ENCODE data around the gene KIF21B.

KIF21B gene

DNA sequence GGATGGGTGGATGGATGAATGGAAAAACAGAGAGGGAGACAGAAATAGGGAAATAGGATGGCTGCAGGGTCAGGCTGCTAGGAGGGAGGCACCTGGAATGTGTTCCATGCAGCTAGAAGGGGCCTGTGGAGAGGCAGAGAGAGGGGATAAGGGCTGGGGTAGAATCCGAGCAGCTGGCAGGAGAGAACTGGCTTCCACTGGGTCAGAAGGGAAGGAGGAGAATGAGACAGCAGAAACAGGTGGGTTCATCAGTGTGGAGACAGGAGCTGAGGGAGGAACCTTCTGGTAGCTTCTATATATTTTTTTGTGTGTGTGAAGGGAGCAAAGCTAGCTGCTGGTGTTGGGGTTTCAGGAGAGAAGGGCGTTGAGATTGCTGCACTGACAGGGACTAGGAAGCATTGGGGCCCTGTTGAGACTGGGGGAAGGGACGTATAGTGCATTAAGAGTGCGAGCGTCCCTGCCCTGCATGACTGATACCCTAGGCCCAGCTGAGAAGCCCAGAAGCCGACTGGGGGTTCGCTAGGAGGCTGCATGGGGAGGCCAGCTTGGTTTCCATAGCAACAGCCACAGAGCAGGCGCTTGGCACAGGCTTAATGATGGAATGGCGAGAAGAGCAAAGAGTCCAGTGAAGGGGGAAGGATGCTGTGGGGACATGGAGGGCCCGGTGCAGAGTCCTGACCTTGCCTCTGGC is 14.8 kb upstream of the KIF21B start:
- TF ChIP-seq, protein P1, sequence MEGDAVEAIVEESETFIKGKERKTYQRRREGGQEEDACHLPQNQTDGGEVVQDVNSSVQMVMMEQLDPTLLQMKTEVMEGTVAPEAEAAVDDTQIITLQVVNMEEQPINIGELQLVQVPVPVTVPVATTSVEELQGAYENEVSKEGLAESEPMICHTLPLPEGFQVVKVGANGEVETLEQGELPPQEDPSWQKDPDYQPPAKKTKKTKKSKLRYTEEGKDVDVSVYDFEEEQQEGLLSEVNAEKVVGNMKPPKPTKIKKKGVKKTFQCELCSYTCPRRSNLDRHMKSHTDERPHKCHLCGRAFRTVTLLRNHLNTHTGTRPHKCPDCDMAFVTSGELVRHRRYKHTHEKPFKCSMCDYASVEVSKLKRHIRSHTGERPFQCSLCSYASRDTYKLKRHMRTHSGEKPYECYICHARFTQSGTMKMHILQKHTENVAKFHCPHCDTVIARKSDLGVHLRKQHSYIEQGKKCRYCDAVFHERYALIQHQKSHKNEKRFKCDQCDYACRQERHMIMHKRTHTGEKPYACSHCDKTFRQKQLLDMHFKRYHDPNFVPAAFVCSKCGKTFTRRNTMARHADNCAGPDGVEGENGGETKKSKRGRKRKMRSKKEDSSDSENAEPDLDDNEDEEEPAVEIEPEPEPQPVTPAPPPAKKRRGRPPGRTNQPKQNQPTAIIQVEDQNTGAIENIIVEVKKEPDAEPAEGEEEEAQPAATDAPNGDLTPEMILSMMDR (IDR thresholded peaks at IDR 0.05; ENCODE audit: low read depth, low read length), result no peak
- TF ChIP-seq POLR2A (IDR thresholded peaks at IDR 0.05; ENCODE audit: extremely low read depth, insufficient read length) (no peak), MAX (IDR thresholded peaks at IDR 0.05; ENCODE audit: low read depth, low read length) (no peak)
- DNase-seq (ENCODE audit: low read depth), result no peak
- H3K4me3 ChIP-seq (ENCODE audit: low read depth, low read length), result no peak overlapping the region

GRCh38 chr1:201036188-201036842 is 12.8 kb upstream of the KIF21B start:
- no peak for DNase-seq (ENCODE audit: low read depth)
- no peak overlapping the region for H3K4me3 ChIP-seq (ENCODE audit: low read depth, low read length)
- TF ChIP-seq POLR2A (IDR thresholded peaks at IDR 0.05; ENCODE audit: extremely low read depth, insufficient read length) (no peak), MYC (IDR thresholded peaks at IDR 0.05; ENCODE audit: low read depth, low read length) (no peak), MAX (IDR thresholded peaks at IDR 0.05; ENCODE audit: low read depth, low read length) (no peak)
- TF ChIP-seq, protein P1 (IDR thresholded peaks at IDR 0.05; ENCODE audit: low read depth, low read length), result no peak

DNA sequence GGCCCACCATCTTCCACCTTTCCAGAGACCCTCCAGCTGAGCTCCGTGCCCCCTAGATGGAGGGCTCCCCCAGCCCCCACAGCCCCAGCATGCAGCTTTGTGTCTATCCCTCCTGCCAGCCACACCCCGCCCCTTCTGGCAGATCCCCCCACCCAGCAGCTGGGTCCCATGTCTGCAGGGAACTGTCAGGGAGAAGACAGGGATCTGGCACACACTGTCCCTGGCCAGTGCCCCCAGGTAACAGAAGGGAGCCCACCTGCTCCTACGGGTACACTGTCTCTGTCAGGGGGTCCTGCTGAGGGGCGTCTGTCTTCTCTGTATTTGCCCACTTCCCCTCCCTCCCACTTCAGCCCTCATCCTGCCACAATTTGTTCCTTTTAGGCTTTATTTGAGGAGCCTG is 11.2 kb upstream of the KIF21B start:
- H3K4me3 ChIP-seq (ENCODE audit: low read depth, low read length), result no peak overlapping the region
- no peak for DNase-seq (ENCODE audit: low read depth)
- TF ChIP-seq MAX (IDR thresholded peaks at IDR 0.05; ENCODE audit: low read depth, low read length) (no peak), POLR2A (IDR thresholded peaks at IDR 0.05; ENCODE audit: extremely low read depth, insufficient read length) (no peak), MYC (IDR thresholded peaks at IDR 0.05; ENCODE audit: low read depth, low read length) (no peak)
- TF ChIP-seq, protein P1 (IDR thresholded peaks at IDR 0.05; ENCODE audit: low read depth, low read length), result no peak

- DNase-seq (ENCODE audit: low read depth), result no peak
- TF ChIP-seq MYC (IDR thresholded peaks at IDR 0.05; ENCODE audit: low read depth, low read length), result no peak
- TF ChIP-seq, protein P1 (IDR thresholded peaks at IDR 0.05; ENCODE audit: low read depth, low read length), result no peak
- no peak for TF ChIP-seq POLR2A (IDR thresholded peaks at IDR 0.05; ENCODE audit: extremely low read depth, insufficient read length)
- TF ChIP-seq MAX (IDR thresholded peaks at IDR 0.05; ENCODE audit: low read depth, low read length), result no peak
- H3K4me3 ChIP-seq (ENCODE audit: low read depth, low read length), result no peak overlapping the region
Observed at GRCh38 chr1:201032408-201032807, 8.9 kb upstream of the KIF21B start.

DNA sequence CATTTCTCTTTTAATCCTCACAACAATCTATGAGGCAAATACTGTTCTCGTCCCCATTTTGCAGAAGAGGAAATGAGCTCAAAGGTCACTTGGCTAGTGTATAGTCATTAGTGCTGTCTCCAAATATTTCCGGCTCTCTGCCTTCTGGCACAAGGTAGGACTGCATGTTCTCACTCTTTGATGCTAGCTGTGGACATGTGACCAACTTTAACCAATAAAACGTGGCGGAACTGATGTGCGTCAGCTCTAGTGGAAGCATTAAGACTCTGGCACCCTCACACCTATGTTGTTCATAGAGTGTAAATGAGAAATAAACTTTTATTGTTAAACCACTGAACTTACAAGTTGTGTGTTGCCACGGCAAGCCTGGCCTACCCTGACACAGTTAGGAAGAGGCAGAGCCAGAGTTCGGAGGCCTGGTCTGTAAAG is 5.0 kb upstream of the KIF21B start:
- peak; percentile 40 for DNase-seq (ENCODE audit: low read depth)
- TF ChIP-seq MAX (IDR thresholded peaks at IDR 0.05; ENCODE audit: low read depth, low read length) (0 out of 2 replicates have a peak, but pooled peaks have one; percentile 10), POLR2A (IDR thresholded peaks at IDR 0.05; ENCODE audit: extremely low read depth, insufficient read length) (no peak)
- no peak overlapping the region for H3K4me3 ChIP-seq (ENCODE audit: low read depth, low read length)

DNA sequence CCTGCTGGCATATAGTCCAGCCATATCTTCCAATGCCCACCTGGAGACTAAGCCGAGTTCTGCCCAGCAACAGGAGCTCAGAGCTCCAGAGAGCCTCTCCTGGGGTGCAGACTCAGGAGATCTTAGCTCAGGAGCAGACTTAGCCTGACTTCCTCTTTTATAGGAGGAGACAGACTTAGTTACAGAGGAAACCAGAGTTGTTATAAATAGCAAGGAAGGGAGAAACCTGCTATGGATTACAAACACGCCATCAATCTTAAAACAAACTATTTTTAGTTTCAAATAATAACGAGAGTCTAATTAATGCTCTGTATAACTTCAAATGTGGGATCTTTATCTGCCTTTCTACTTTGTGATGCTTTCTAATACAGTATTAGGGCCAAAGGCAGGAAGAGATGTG is 3.3 kb upstream of the KIF21B start:
- H3K4me3 ChIP-seq (ENCODE audit: low read depth, low read length), result peak overlapping the region; percentile 16
- TF ChIP-seq POLR2A (IDR thresholded peaks at IDR 0.05; ENCODE audit: extremely low read depth, insufficient read length), result no peak
- TF ChIP-seq MAX (IDR thresholded peaks at IDR 0.05; ENCODE audit: low read depth, low read length), result no peak
- TF ChIP-seq, protein P1 (IDR thresholded peaks at IDR 0.05; ENCODE audit: low read depth, low read length), result no peak
- TF ChIP-seq MYC (IDR thresholded peaks at IDR 0.05; ENCODE audit: low read depth, low read length), result no peak
- DNase-seq (ENCODE audit: low read depth), result peak; percentile 77
